Measurements from ENCODE around the gene FANCE. TPM values are rescaled to one million over a fixed set of nuclear protein-coding genes. Genes with fewer than 3 reads are reported as not detected.

Gene FANCE
- total and polyA plus RNA-seq, 2 donors (not counting 1 experiment from before 2014, with no cell fraction given), result 9.2 to 12.8 TPM

DNA sequence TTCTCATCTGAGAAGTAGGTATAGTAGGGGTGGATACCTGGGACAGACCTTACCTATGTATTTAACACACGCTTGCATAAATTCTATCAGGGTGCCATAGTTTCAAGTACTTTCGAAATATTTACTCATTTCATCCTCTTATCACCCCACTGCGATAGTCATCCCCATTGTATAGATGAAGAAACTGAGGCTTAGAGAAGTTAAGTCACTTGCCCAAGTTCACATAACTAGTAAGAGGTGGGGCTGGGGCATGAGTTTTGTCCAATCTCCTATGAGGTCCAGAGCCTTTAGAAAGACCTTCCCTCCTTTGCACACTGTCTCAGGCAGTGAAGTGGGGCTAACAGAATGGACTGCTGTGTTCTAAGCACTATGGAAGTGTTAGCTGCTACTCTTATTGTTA lies 54.4 kb downstream of the FANCE start:
- H3K4me1 ChIP-seq (ENCODE audit: control insufficient read depth in 2 of 2, insufficient read depth in 2 of 2, low read length in 2 of 2), result peaks cover 6 to 8% of the 10 kb centered on the region in 2 donors
- no peak for ATAC-seq (ENCODE audit: low read depth)
- TF ChIP-seq EZH2 (IDR thresholded peaks at IDR 0.05; ENCODE audit: borderline replicate concordance, insufficient read depth, low read depth, low read length, poor library complexity, severe bottlenecking), result no peak
- TF ChIP-seq, protein P1, sequence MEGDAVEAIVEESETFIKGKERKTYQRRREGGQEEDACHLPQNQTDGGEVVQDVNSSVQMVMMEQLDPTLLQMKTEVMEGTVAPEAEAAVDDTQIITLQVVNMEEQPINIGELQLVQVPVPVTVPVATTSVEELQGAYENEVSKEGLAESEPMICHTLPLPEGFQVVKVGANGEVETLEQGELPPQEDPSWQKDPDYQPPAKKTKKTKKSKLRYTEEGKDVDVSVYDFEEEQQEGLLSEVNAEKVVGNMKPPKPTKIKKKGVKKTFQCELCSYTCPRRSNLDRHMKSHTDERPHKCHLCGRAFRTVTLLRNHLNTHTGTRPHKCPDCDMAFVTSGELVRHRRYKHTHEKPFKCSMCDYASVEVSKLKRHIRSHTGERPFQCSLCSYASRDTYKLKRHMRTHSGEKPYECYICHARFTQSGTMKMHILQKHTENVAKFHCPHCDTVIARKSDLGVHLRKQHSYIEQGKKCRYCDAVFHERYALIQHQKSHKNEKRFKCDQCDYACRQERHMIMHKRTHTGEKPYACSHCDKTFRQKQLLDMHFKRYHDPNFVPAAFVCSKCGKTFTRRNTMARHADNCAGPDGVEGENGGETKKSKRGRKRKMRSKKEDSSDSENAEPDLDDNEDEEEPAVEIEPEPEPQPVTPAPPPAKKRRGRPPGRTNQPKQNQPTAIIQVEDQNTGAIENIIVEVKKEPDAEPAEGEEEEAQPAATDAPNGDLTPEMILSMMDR (IDR thresholded peaks at IDR 0.05), result no peak
- H3K36me3 ChIP-seq (replicated peaks in 1 of 2; ENCODE audit: control extremely low read depth in 1 of 2, control insufficient read depth in 1 of 2, extremely low read depth in 1 of 2, insufficient read depth in 2 of 2, low read length in 1 of 2), result no peaks in the 10 kb centered on the region
- no peak overlapping the region for H2AFZ ChIP-seq (ENCODE audit: insufficient read depth, low read depth, low read length, poor library complexity, severe bottlenecking)
- DNase-seq, result no peak
- H3K27ac ChIP-seq (ENCODE audit: low read length in 2 of 2), result no peak overlapping the region
- H4K20me1 ChIP-seq (ENCODE audit: control insufficient read depth, insufficient read depth, low read length, poor library complexity, severe bottlenecking), result no peaks in the 10 kb centered on the region
- WGBS (ENCODE audit: insufficient coverage), result no CpG with 5 or more reads among the region's 3 CpGs
- no peaks in the 10 kb centered on the region for H3K79me2 ChIP-seq (ENCODE audit: control insufficient read depth, insufficient read depth, low read length)
- peaks cover 0 to 6% (median 0%) of the 10 kb centered on the region in 3 donors for H3K9me3 ChIP-seq (ENCODE audit: control extremely low read depth in 1 of 3, control insufficient read depth in 2 of 3, insufficient read depth in 1 of 3, low read length in 2 of 3)
- Mint-ChIP-seq H3K4me3 (no peak overlapping the region), H3K27ac (no peak overlapping the region), H3K27me3 (peaks cover 42% of the 10 kb centered on the region), H3K9me3 (ENCODE audit: insufficient read depth) (no peaks in the 10 kb centered on the region), H3K4me1 (peaks cover 5% of the 10 kb centered on the region)
- CTCF ChIA-PET, result no interaction called here
- no peak overlapping the region for H3K9ac ChIP-seq (ENCODE audit: low read length)
- intact Hi-C loops (cut with micrococcal nuclease), result no loop called here
- POLR2A ChIA-PET, result no interaction called here
- H3K27me3 ChIP-seq (replicated peaks in 1 of 4; ENCODE audit: control extremely low read depth in 1 of 4, control insufficient read depth in 3 of 4, insufficient read depth in 4 of 4, low read length in 3 of 4), result peaks cover 0 to 34% (median 15%) of the 10 kb centered on the region in 4 experiments
- no peak overlapping the region for H3K4me2 ChIP-seq (replicated peaks; ENCODE audit: low read depth, low read length, poor library complexity, severe bottlenecking)
- H3K4me3 ChIP-seq (ENCODE audit: control extremely low read depth in 1 of 5, extremely low read depth in 1 of 5, insufficient read depth in 1 of 5, low read depth in 2 of 5, low read length in 4 of 5), result no peak overlapping the region

- H3K9me3 Mint-ChIP-seq (ENCODE audit: insufficient read depth), result no peaks in the 10 kb centered on the region
- CTCF ChIA-PET, result no interaction called here
- peaks cover 41% of the 10 kb centered on the region for H3K27me3 Mint-ChIP-seq
- Histone ChIP-seq H3K4me2 (replicated peaks; ENCODE audit: low read depth, low read length, poor library complexity, severe bottlenecking) (no peak overlapping the region), H3K27me3 (replicated peaks in 1 of 4; ENCODE audit: control extremely low read depth in 1 of 4, control insufficient read depth in 3 of 4, insufficient read depth in 4 of 4, low read length in 3 of 4) (peaks cover 0 to 36% (median 18%) of the 10 kb centered on the region in 4 experiments), H3K4me3 (ENCODE audit: control extremely low read depth in 1 of 5, extremely low read depth in 1 of 5, insufficient read depth in 1 of 5, low read depth in 2 of 5, low read length in 4 of 5) (no peak overlapping the region), H4K20me1 (ENCODE audit: control insufficient read depth, insufficient read depth, low read length, poor library complexity, severe bottlenecking) (no peaks in the 10 kb centered on the region), H3K27ac (ENCODE audit: low read length in 2 of 2) (no peak overlapping the region), H3K9me3 (ENCODE audit: control extremely low read depth in 1 of 3, control insufficient read depth in 2 of 3, insufficient read depth in 1 of 3, low read length in 2 of 3) (peaks cover 0 to 6% (median 0%) of the 10 kb centered on the region in 3 donors), H3K36me3 (replicated peaks in 1 of 2; ENCODE audit: control extremely low read depth in 1 of 2, control insufficient read depth in 1 of 2, extremely low read depth in 1 of 2, insufficient read depth in 2 of 2, low read length in 1 of 2) (no peaks in the 10 kb centered on the region), H2AFZ (ENCODE audit: insufficient read depth, low read depth, low read length, poor library complexity, severe bottlenecking) (no peak overlapping the region), H3K9ac (ENCODE audit: low read length) (no peak overlapping the region), H3K79me2 (ENCODE audit: control insufficient read depth, insufficient read depth, low read length) (no peaks in the 10 kb centered on the region), H3K4me1 (ENCODE audit: control insufficient read depth in 2 of 2, insufficient read depth in 2 of 2, low read length in 2 of 2) (peaks cover 8 to 13% of the 10 kb centered on the region in 2 donors)
- TF ChIP-seq, protein P1 (IDR thresholded peaks at IDR 0.05), result no peak
- TF ChIP-seq EZH2 (IDR thresholded peaks at IDR 0.05; ENCODE audit: borderline replicate concordance, insufficient read depth, low read depth, low read length, poor library complexity, severe bottlenecking), result no peak
- WGBS (ENCODE audit: insufficient coverage), result no CpG with 5 or more reads among the region's 2 CpGs
- H3K27ac Mint-ChIP-seq, result no peak overlapping the region
- POLR2A ChIA-PET, result no interaction called here
- DNase-seq (no peak), ATAC-seq (ENCODE audit: low read depth) (no peak)
- intact Hi-C loops (cut with micrococcal nuclease), result no loop called here
- H3K4me1 Mint-ChIP-seq, result peaks cover 7% of the 10 kb centered on the region
- H3K4me3 Mint-ChIP-seq, result no peak overlapping the region
These were observed 55.1 kb downstream of the FANCE start for GRCh38 chr6:35507221-35507620.

Measured in B cell (primary cell).